ENCODE measurements around the gene ZBTB46. TPM values are rescaled to one million over a fixed set of nuclear protein-coding genes. Genes with fewer than 3 reads are reported as not detected.

Gene ZBTB46
- total RNA-seq, 1 donor from 2014 or later: 11.6 TPM

GRCh38 chr20:63750807-63751470, 80.1 kb downstream of the ZBTB46 start:
- TF ChIP-seq, protein P1, sequence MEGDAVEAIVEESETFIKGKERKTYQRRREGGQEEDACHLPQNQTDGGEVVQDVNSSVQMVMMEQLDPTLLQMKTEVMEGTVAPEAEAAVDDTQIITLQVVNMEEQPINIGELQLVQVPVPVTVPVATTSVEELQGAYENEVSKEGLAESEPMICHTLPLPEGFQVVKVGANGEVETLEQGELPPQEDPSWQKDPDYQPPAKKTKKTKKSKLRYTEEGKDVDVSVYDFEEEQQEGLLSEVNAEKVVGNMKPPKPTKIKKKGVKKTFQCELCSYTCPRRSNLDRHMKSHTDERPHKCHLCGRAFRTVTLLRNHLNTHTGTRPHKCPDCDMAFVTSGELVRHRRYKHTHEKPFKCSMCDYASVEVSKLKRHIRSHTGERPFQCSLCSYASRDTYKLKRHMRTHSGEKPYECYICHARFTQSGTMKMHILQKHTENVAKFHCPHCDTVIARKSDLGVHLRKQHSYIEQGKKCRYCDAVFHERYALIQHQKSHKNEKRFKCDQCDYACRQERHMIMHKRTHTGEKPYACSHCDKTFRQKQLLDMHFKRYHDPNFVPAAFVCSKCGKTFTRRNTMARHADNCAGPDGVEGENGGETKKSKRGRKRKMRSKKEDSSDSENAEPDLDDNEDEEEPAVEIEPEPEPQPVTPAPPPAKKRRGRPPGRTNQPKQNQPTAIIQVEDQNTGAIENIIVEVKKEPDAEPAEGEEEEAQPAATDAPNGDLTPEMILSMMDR (IDR thresholded peaks at IDR 0.05; ENCODE audit: unreplicated experiment): no peak
- Mint-ChIP-seq H3K27me3 (ENCODE audit: low read depth) (no peaks in the 10 kb centered on the region), H3K4me1 (no peaks in the 10 kb centered on the region), H3K9me3 (no peaks in the 10 kb centered on the region), H3K27ac (no peak overlapping the region), H3K36me3 (no peaks in the 10 kb centered on the region), H3K4me3 (no peak overlapping the region)
- DNase-seq (ENCODE audit: low spot score in 2 of 2, unreplicated experiment in 2 of 2): no peak

GRCh38 chr20:63749597-63750508, 81.2 kb downstream of the ZBTB46 start:
- H3K9me3 Mint-ChIP-seq: no peaks in the 10 kb centered on the region
- no peak overlapping the region for H3K27ac Mint-ChIP-seq
- no peaks in the 10 kb centered on the region for H3K27me3 Mint-ChIP-seq (ENCODE audit: low read depth)
- TF ChIP-seq, protein P1 (IDR thresholded peaks at IDR 0.05; ENCODE audit: unreplicated experiment): no peak
- no peak overlapping the region for H3K4me3 Mint-ChIP-seq
- no peaks in the 10 kb centered on the region for H3K4me1 Mint-ChIP-seq
- H3K36me3 Mint-ChIP-seq: peaks cover 2% of the 10 kb centered on the region
- no peak for DNase-seq (ENCODE audit: low spot score in 2 of 2, unreplicated experiment in 2 of 2)

DNA sequence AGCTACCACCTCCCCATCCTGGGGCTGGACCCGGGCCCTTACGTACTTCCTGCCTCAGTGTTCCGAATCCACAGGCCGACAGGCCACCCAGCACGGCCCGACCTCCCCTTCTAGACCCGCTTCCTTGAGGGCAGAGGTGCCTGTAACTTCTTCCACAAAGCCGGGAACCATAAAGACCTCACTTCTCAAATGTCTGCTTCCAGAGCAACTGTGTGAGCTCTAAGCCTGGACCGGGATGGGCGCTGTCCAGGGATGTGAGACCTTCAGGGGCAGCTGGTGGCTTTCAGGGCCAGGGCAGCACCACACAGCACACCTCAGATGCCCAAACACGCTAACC, 82.2 kb downstream of the ZBTB46 start:
- no peaks in the 10 kb centered on the region for H3K9me3 Mint-ChIP-seq
- H3K27me3 Mint-ChIP-seq (ENCODE audit: low read depth): no peaks in the 10 kb centered on the region
- TF ChIP-seq, protein P1 (IDR thresholded peaks at IDR 0.05; ENCODE audit: unreplicated experiment): no peak
- H3K27ac Mint-ChIP-seq: no peak overlapping the region
- peaks cover 2% of the 10 kb centered on the region for H3K36me3 Mint-ChIP-seq
- H3K4me1 Mint-ChIP-seq: no peaks in the 10 kb centered on the region
- no peak for DNase-seq (ENCODE audit: low spot score in 2 of 2, unreplicated experiment in 2 of 2)
- no peak overlapping the region for H3K4me3 Mint-ChIP-seq

GRCh38 chr20:63748070-63748933, 82.8 kb downstream of the ZBTB46 start:
- TF ChIP-seq, protein P1 (IDR thresholded peaks at IDR 0.05; ENCODE audit: unreplicated experiment): no peak
- Mint-ChIP-seq H3K4me1 (no peaks in the 10 kb centered on the region), H3K27me3 (ENCODE audit: low read depth) (no peaks in the 10 kb centered on the region), H3K9me3 (no peaks in the 10 kb centered on the region), H3K4me3 (no peak overlapping the region), H3K27ac (no peak overlapping the region), H3K36me3 (peaks cover 2% of the 10 kb centered on the region)
- no peak for DNase-seq (ENCODE audit: low spot score in 2 of 2, unreplicated experiment in 2 of 2)

- TF ChIP-seq, protein P1 (IDR thresholded peaks at IDR 0.05; ENCODE audit: unreplicated experiment): no peak
- Mint-ChIP-seq H3K36me3 (peaks cover 2% of the 10 kb centered on the region), H3K4me3 (no peak overlapping the region), H3K4me1 (no peaks in the 10 kb centered on the region), H3K9me3 (no peaks in the 10 kb centered on the region), H3K27ac (no peak overlapping the region), H3K27me3 (ENCODE audit: low read depth) (no peaks in the 10 kb centered on the region)
- DNase-seq (ENCODE audit: low spot score in 2 of 2, unreplicated experiment in 2 of 2): no peak
Observed at GRCh38 chr20:63747622-63748069, 83.4 kb downstream of the ZBTB46 start.

All from mesothelial cell of epicardium (in vitro differentiated cells).